Measurements from ENCODE around the gene FOXP1.

GRCh38 chr3:70914862-70915261 is 668.7 kb downstream of the FOXP1 start:
- TF ChIP-seq, protein P1, sequence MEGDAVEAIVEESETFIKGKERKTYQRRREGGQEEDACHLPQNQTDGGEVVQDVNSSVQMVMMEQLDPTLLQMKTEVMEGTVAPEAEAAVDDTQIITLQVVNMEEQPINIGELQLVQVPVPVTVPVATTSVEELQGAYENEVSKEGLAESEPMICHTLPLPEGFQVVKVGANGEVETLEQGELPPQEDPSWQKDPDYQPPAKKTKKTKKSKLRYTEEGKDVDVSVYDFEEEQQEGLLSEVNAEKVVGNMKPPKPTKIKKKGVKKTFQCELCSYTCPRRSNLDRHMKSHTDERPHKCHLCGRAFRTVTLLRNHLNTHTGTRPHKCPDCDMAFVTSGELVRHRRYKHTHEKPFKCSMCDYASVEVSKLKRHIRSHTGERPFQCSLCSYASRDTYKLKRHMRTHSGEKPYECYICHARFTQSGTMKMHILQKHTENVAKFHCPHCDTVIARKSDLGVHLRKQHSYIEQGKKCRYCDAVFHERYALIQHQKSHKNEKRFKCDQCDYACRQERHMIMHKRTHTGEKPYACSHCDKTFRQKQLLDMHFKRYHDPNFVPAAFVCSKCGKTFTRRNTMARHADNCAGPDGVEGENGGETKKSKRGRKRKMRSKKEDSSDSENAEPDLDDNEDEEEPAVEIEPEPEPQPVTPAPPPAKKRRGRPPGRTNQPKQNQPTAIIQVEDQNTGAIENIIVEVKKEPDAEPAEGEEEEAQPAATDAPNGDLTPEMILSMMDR (IDR thresholded peaks at IDR 0.05; ENCODE audit: poor library complexity, severe bottlenecking), result no peak
- no peak for TF ChIP-seq EZH2 (IDR thresholded peaks at IDR 0.05; ENCODE audit: borderline replicate concordance, insufficient read depth, low read length, poor library complexity, severe bottlenecking)
- no peak for TF ChIP-seq POLR2AphosphoS5 (IDR thresholded peaks at IDR 0.05)
